GM23338 (cell line): ENCODE results near the gene ALDH6A1. TPM values are rescaled to one million over a fixed set of nuclear protein-coding genes. Genes with fewer than 3 reads are reported as not detected.
A peak's percentile ranks its signal among the peaks of the same experiment; 100 is the strongest.

Experiments used
- ATAC-seq: fragments of 200-7000 bp; cut with Tn5 transposase; 3 replicates; pipeline ENCODE4 v1.9.1; 2020
- DNase-seq: peaks from one replicate; pipeline ENCODE4 v3.0.0-alpha.2; 2015; ENCODE audit warnings: low spot score
- H2AFZ ChIP-seq: fragments of 200-600 bp; sonication (generic); 2 replicates; pipeline ENCODE4 v1.8.0; 2016; ENCODE audit warnings: antibody characterized with exemption, mild to moderate bottlenecking, moderate library complexity
- H3F3A ChIP-seq: fragments of 200-600 bp; sonication (generic); replicated peaks from 2 replicates; pipeline ENCODE4 v1.8.0; 2017; ENCODE audit warnings: antibody characterized with exemption, mixed run types, low read depth
- H3K27ac ChIP-seq: fragments of 200-600 bp; sonication (generic); 2 replicates; pipeline ENCODE4 v1.6.1; 2016; ENCODE audit warnings: low read depth
- H3K27me3 ChIP-seq: fragments of 200-600 bp; sonication (generic); 2 replicates; pipeline ENCODE4 v1.8.0; 2016; ENCODE audit warnings: mild to moderate bottlenecking, mixed run types, moderate library complexity; ENCODE audit not compliant: insufficient read depth
- H3K36me3 ChIP-seq: fragments of 200-600 bp; sonication (generic); 2 replicates; pipeline ENCODE4 v1.8.0; 2016; ENCODE audit warnings: mild to moderate bottlenecking; ENCODE audit not compliant: insufficient read depth
- H3K4me1 ChIP-seq: fragments of 200-600 bp; sonication (generic); 2 replicates; pipeline ENCODE4 v1.8.0; 2016; ENCODE audit warnings: mild to moderate bottlenecking, moderate library complexity; ENCODE audit not compliant: insufficient read depth
- H3K4me2 ChIP-seq: fragments of 200-600 bp; sonication (generic); 2 replicates; pipeline ENCODE4 v1.7.1; 2017; ENCODE audit warnings: mixed run types
- H3K4me3 ChIP-seq: fragments of 200-600 bp; sonication (generic); 2 replicates; pipeline ENCODE4 v1.6.1; 2016; ENCODE audit warnings: mixed run types
- H3K79me2 ChIP-seq: fragments of 200-600 bp; sonication (generic); replicated peaks from 2 replicates; pipeline ENCODE4 v1.8.0; 2017; ENCODE audit warnings: mild to moderate bottlenecking; ENCODE audit not compliant: insufficient read depth
- H3K9me2 ChIP-seq: fragments of 200-600 bp; sonication (generic); 2 replicates; pipeline ENCODE4 v1.8.0; 2017; ENCODE audit not compliant: insufficient read depth
- H4K20me1 ChIP-seq: fragments of 200-600 bp; sonication (generic); replicated peaks from 2 replicates; pipeline ENCODE4 v1.8.0; 2017; ENCODE audit warnings: mild to moderate bottlenecking; ENCODE audit not compliant: insufficient read depth
- H3K27ac Mint-ChIP-seq: 2 replicates; pipeline ENCODE4 v1.8.0; 2020; ENCODE audit warnings: inconsistent platforms, mild to moderate bottlenecking, moderate library complexity, mixed read lengths
- H3K27me3 Mint-ChIP-seq: 3 replicates; pipeline ENCODE4 v1.8.0; 2022; ENCODE audit warnings: low read depth, mild to moderate bottlenecking, moderate library complexity, mixed read lengths, inconsistent platforms; ENCODE audit not compliant: insufficient read depth, poor library complexity
- H3K36me3 Mint-ChIP-seq: 3 replicates; pipeline ENCODE4 v1.8.0; 2021; ENCODE audit warnings: low read depth, mild to moderate bottlenecking, inconsistent platforms, moderate library complexity, mixed read lengths
- H3K4me1 Mint-ChIP-seq: 3 replicates; pipeline ENCODE4 v1.8.0; 2020; ENCODE audit warnings: mild to moderate bottlenecking, inconsistent platforms, mixed read lengths
- H3K4me3 Mint-ChIP-seq: 3 replicates; pipeline ENCODE4 v1.8.0; 2021; ENCODE audit warnings: moderate library complexity, mild to moderate bottlenecking, inconsistent platforms, mixed read lengths
- H3K9me3 Mint-ChIP-seq: 3 replicates; pipeline ENCODE4 v1.8.0; 2020; ENCODE audit warnings: moderate library complexity, mild to moderate bottlenecking, inconsistent platforms, mixed read lengths
- CREB1 ChIP-seq: fragments of 250-450 bp; sonication (Bioruptor Pico); IDR thresholded peaks from 2 replicates; pipeline ENCODE4 v1.5.0; 2020; ENCODE audit warnings: low read depth, mild to moderate bottlenecking, moderate library complexity
- CTCF ChIP-seq, 2 experiments: fragments of 200-600 bp in 1 of 2; sonication (generic) in 1 of 2; conservative IDR thresholded peaks; 2 replicates each; pipeline versions ENCODE4 v1.5.1 to v1.6.1; 2016 to 2017; ENCODE audit warnings: antibody characterized with exemption in 2 of 2, low read depth in 2 of 2, mild to moderate bottlenecking in 2 of 2, moderate library complexity in 1 of 2
- EZH2 ChIP-seq: fragments of 200-600 bp; sonication (generic); IDR thresholded peaks from one replicate; pipeline ENCODE4 v1.8.0; 2017; ENCODE audit warnings: antibody characterized with exemption, mild to moderate bottlenecking, low read depth; ENCODE audit not compliant: unreplicated experiment
- JUNB ChIP-seq: IDR thresholded peaks from one replicate; pipeline ENCODE4 v1.6.1; 2016; ENCODE audit warnings: antibody characterized with exemption; ENCODE audit not compliant: unreplicated experiment
- NANOG ChIP-seq: IDR thresholded peaks from 2 replicates; pipeline ENCODE4 v1.6.1; 2016; ENCODE audit warnings: antibody characterized with exemption, borderline replicate concordance
- POLR2AphosphoS5 ChIP-seq: IDR thresholded peaks from 2 replicates; pipeline ENCODE4 v1.6.1; 2016; ENCODE audit warnings: antibody characterized with exemption, low read depth
- REST ChIP-seq: IDR thresholded peaks from one replicate; pipeline ENCODE4 v1.6.1; 2018; ENCODE audit warnings: antibody characterized with exemption; ENCODE audit not compliant: unreplicated experiment
- polyA plus RNA-seq: library from polyadenylated mRNA; unstranded; fragments of >200 nt; fragmentation: Nextera tagmentation; extraction: Ambion mirVana; gene quantifications from 2 replicates; pipeline ENCODE4 v1.2.1, GENCODE V29; 2016
- total RNA-seq: library from RNA; depleted of rRNA; stranded (reverse); fragments of >200 nt; shearing (Covaris generic); gene quantifications from 2 replicates; pipeline ENCODE4 v1.2.3, GENCODE V29; 2014
- TF ChIP-seq, protein P1 (sequence below): IDR thresholded peaks from 2 replicates; pipeline ENCODE4 v1.6.1; 2016; ENCODE audit warnings: antibody characterized with exemption

Gene ALDH6A1
- total and polyA plus RNA-seq, 2 experiments from 2014 or later, result 16.1 to 28.0 TPM

DNA sequence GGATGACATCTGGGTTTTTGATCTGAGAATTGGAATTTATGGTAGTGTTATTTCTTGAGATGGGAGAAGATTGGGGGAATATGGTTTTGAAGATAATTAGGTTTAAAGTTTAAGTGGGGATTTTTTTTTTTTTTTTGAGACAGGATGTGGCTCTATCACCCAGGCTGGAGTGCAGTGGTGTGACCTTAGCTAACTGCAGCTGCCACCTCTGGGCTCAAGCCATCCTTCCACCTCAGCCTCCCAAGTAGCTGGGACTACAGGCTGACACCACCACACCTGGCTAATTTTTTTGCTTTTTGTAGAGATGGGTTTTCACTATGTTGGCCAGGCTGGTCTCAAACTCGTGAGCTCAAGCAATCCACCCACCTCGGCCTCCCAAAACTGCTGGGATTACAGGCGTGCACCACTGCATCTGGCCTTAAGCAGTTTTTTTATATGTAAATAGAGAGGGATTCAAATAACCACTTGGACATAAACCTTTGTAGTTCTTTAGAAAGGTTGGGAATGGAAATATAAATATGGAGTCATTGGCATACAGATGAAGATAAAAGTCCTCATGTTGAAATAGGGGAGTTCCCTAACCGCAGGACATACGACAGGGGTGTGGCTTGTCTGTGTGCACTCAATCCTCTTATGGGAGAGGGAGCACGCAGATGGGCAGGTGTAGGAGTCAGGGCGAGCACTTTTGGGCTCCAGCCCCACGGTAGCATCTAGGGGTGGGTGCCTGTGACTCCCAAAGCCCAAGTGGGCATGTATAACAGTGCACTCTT, 5.2 kb upstream of the ALDH6A1 start (continued):
- no peak for TF ChIP-seq CTCF (conservative IDR thresholded peaks at IDR 0.05; ENCODE audit: low read depth in 2 of 2)
- no peak for TF ChIP-seq POLR2AphosphoS5
- no peak for TF ChIP-seq REST
- TF ChIP-seq NANOG, result no peak
- TF ChIP-seq EZH2, result no peak
- TF ChIP-seq JUNB, result no peak
- TF ChIP-seq, protein P1, sequence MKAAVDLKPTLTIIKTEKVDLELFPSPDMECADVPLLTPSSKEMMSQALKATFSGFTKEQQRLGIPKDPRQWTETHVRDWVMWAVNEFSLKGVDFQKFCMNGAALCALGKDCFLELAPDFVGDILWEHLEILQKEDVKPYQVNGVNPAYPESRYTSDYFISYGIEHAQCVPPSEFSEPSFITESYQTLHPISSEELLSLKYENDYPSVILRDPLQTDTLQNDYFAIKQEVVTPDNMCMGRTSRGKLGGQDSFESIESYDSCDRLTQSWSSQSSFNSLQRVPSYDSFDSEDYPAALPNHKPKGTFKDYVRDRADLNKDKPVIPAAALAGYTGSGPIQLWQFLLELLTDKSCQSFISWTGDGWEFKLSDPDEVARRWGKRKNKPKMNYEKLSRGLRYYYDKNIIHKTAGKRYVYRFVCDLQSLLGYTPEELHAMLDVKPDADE, result no peak

GRCh38 chr14:74085828-74086227, 1.6 kb upstream of the ALDH6A1 start:
- Histone ChIP-seq H3K4me1 (peaks cover 7% of the 10 kb centered on the region), H3K27me3 (no peaks in the 10 kb centered on the region), H3K9me2 (no peaks in the 10 kb centered on the region), H3K36me3 (no peaks in the 10 kb centered on the region), H2AFZ (no peak overlapping the region), H3K4me3 (peak overlapping the region; percentile 75), H3K79me2 (peaks cover 57% of the 10 kb centered on the region), H3F3A (no peaks in the 10 kb centered on the region), H4K20me1 (no peaks in the 10 kb centered on the region), H3K4me2 (peak overlapping the region; percentile 86), H3K27ac (peak overlapping the region; percentile 84)
- DNase-seq, result no peak
- TF ChIP-seq CREB1 (CRISPR knock-in tag), result no peak
- TF ChIP-seq JUNB, result no peak
- no peak for TF ChIP-seq CTCF (conservative IDR thresholded peaks at IDR 0.05; ENCODE audit: low read depth in 2 of 2)
- H3K27me3 Mint-ChIP-seq, result no peaks in the 10 kb centered on the region
- peak overlapping the region; percentile 100 for H3K27ac Mint-ChIP-seq
- H3K4me3 Mint-ChIP-seq, result peak overlapping the region; percentile 97
- peaks cover 11% of the 10 kb centered on the region for H3K4me1 Mint-ChIP-seq
- H3K9me3 Mint-ChIP-seq, result no peaks in the 10 kb centered on the region
- peaks cover 4% of the 10 kb centered on the region for H3K36me3 Mint-ChIP-seq
- no peak for ATAC-seq
